Fibroblast of lung (primary cell): ENCODE results near the gene GSN. TPM values are rescaled to one million over a fixed set of nuclear protein-coding genes. Genes with fewer than 3 reads are reported as not detected.

Source experiments
- DNase-seq, 2 donors: peaks; one replicate each; pipeline versions ENCODE4 v3.0.0 to v3.0.0-alpha.2; 2010; ENCODE audit warnings: low read depth in 2 of 2
- H2AFZ ChIP-seq: 2 replicates; pipeline ENCODE4 v1.5.1; 2012; ENCODE audit warnings: low read length, control low read depth, inconsistent platforms
- H3K27ac ChIP-seq: 2 replicates; pipeline ENCODE4 v1.5.1; 2011; ENCODE audit warnings: low read length, control low read depth; ENCODE audit not compliant: insufficient read depth
- H3K27me3 ChIP-seq: 2 replicates; pipeline ENCODE4 v1.5.1; 2011; ENCODE audit warnings: mild to moderate bottlenecking, low read length; ENCODE audit not compliant: control insufficient read depth, insufficient read depth
- H3K36me3 ChIP-seq: 2 replicates; pipeline ENCODE4 v1.5.1; 2011; ENCODE audit warnings: low read length; ENCODE audit not compliant: control insufficient read depth, insufficient read depth
- H3K4me1 ChIP-seq: 2 replicates; pipeline ENCODE4 v1.5.1; 2011; ENCODE audit warnings: low read length; ENCODE audit not compliant: control insufficient read depth, insufficient read depth; ENCODE audit errors: extremely low read depth
- H3K4me2 ChIP-seq: 2 replicates; pipeline ENCODE4 v1.5.1; 2011; ENCODE audit warnings: low read length, control low read depth; ENCODE audit not compliant: insufficient read depth; ENCODE audit errors: extremely low read depth
- H3K4me3 ChIP-seq, 4 experiments: fragments of 200-600 bp in 1 of 4; sonication (generic) in 1 of 4; replicated peaks in 1 of 4; 2 replicates each; pipeline ENCODE4 v1.5.1; 2011 to 2016; ENCODE audit warnings: low read length in 4 of 4, low read depth in 3 of 4, mild to moderate bottlenecking in 3 of 4, control low read depth in 2 of 4, inconsistent platforms in 1 of 4, mixed read lengths in 1 of 4; ENCODE audit not compliant: insufficient read depth in 1 of 4; ENCODE audit errors: control extremely low read depth in 1 of 4
- H3K79me2 ChIP-seq: 2 replicates; pipeline ENCODE4 v1.5.1; 2012; ENCODE audit warnings: mild to moderate bottlenecking, low read length, inconsistent platforms; ENCODE audit not compliant: control insufficient read depth, insufficient read depth
- H3K9ac ChIP-seq: 2 replicates; pipeline ENCODE4 v1.5.1; 2011; ENCODE audit warnings: mild to moderate bottlenecking, low read length, control low read depth; ENCODE audit not compliant: insufficient read depth
- H3K9me3 ChIP-seq: 2 replicates; pipeline ENCODE4 v1.5.1; 2012; ENCODE audit warnings: low read depth, low read length; ENCODE audit not compliant: control insufficient read depth, insufficient read depth
- H4K20me1 ChIP-seq: 2 replicates; pipeline ENCODE4 v1.5.1; 2011; ENCODE audit warnings: low read length; ENCODE audit not compliant: control insufficient read depth, insufficient read depth; ENCODE audit errors: extremely low read depth
- CTCF ChIP-seq, 2 donors: IDR thresholded peaks in 1 of 2; conservative IDR thresholded peaks in 1 of 2; 1 replicate in 1 of 2; 2 replicates in 1 of 2; pipeline ENCODE4 v1.5.1; 2011 to 2012; ENCODE audit warnings: low read length in 2 of 2, control low read depth in 1 of 2, inconsistent platforms in 1 of 2, low read depth in 1 of 2, mild to moderate bottlenecking in 1 of 2
- EZH2 ChIP-seq: IDR thresholded peaks from 2 replicates; pipeline ENCODE4 v1.5.1; 2012; ENCODE audit warnings: low read length, control low read depth, mild to moderate bottlenecking; ENCODE audit errors: missing control alignments
- polyA plus RNA-seq, 2 donors: library from polyadenylated mRNA; depleted of rRNA in 1 of 2; stranded (reverse) in 1 of 2; unstranded in 1 of 2; fragments of >200 nt; gene quantifications; 2 replicates each; pipeline ENCODE4 v1.2.1, GENCODE V29; 2011 to 2012; ENCODE audit warnings: missing spikeins in 1 of 2
- total RNA-seq: library from RNA; depleted of rRNA; stranded (reverse); fragments of >200 nt; gene quantifications from 2 replicates; pipeline ENCODE4 v1.2.1, GENCODE V29; 2014

Gene GSN
- total and polyA plus RNA-seq, 2 donors (not counting 1 experiment from before 2014, with no cell fraction given) = 432 to 588 TPM

GRCh38 chr9:121266906-121267650 lies 884 bp upstream of the GSN start:
- peaks cover 13% of the 10 kb centered on the region for H3K4me1 ChIP-seq
- peak in 1 of 2 donors; percentile 18 for DNase-seq
- no peaks in the 10 kb centered on the region for H3K36me3 ChIP-seq
- H2AFZ ChIP-seq = no peak overlapping the region
- H3K27ac ChIP-seq = no peak overlapping the region
- H3K9me3 ChIP-seq = no peaks in the 10 kb centered on the region
- TF ChIP-seq CTCF (conservative IDR thresholded peaks at IDR 0.05 in 1 of 2, IDR thresholded peaks at IDR 0.05 in 1 of 2; ENCODE audit: low read depth in 1 of 2, low read length in 2 of 2) (peak in 1 of 2 donors; percentile 10), EZH2 (no peak)
- peaks cover 35% of the 10 kb centered on the region for H3K79me2 ChIP-seq
- H3K9ac ChIP-seq = no peak overlapping the region
- no peaks in the 10 kb centered on the region for H3K27me3 ChIP-seq
- no peaks in the 10 kb centered on the region for H4K20me1 ChIP-seq
- peak overlapping the region in 2 of 4 experiments; percentile 57 to 98 for H3K4me3 ChIP-seq
- H3K4me2 ChIP-seq = peak overlapping the region; percentile 56

- Histone ChIP-seq H3K79me2 (peaks cover 47% of the 10 kb centered on the region), H4K20me1 (no peaks in the 10 kb centered on the region), H3K9me3 (no peaks in the 10 kb centered on the region), H3K27me3 (no peaks in the 10 kb centered on the region), H3K36me3 (no peaks in the 10 kb centered on the region), H3K9ac (peak overlapping the region; percentile 67), H2AFZ (no peak overlapping the region), H3K4me1 (peaks cover 22% of the 10 kb centered on the region), H3K4me3 (peak overlapping the region; percentile 81 to 98 (median 88)), H3K27ac (peak overlapping the region; percentile 69), H3K4me2 (peak overlapping the region; percentile 80)
- no peak for TF ChIP-seq CTCF (conservative IDR thresholded peaks at IDR 0.05 in 1 of 2, IDR thresholded peaks at IDR 0.05 in 1 of 2; ENCODE audit: low read depth in 1 of 2, low read length in 2 of 2)
- TF ChIP-seq EZH2 = no peak
- DNase-seq = peak in 1 of 2 donors; percentile 17
These were observed 562 bp downstream of the GSN start for GRCh38 chr9:121268598-121268850.

- H3K36me3 ChIP-seq = no peaks in the 10 kb centered on the region
- H3K9me3 ChIP-seq = no peaks in the 10 kb centered on the region
- H2AFZ ChIP-seq = no peak overlapping the region
- no peaks in the 10 kb centered on the region for H3K27me3 ChIP-seq
- peak; percentile 25 to 38 for DNase-seq
- H3K9ac ChIP-seq = peak overlapping the region; percentile 67
- peak overlapping the region; percentile 80 for H3K4me2 ChIP-seq
- peaks cover 22% of the 10 kb centered on the region for H3K4me1 ChIP-seq
- TF ChIP-seq EZH2 = no peak
- TF ChIP-seq CTCF (conservative IDR thresholded peaks at IDR 0.05 in 1 of 2, IDR thresholded peaks at IDR 0.05 in 1 of 2; ENCODE audit: low read depth in 1 of 2, low read length in 2 of 2) = peak in 1 of 2 donors; percentile 2
- H3K4me3 ChIP-seq = peak overlapping the region; percentile 81 to 98 (median 88)
- H3K27ac ChIP-seq = peak overlapping the region; percentile 69
- H3K79me2 ChIP-seq = peaks cover 51% of the 10 kb centered on the region
- H4K20me1 ChIP-seq = no peaks in the 10 kb centered on the region
These were observed 1.1 kb downstream of the GSN start for GRCh38 chr9:121268851-121269641.
